NCI-H187 treated with DMSO at 0.1 percent for 48 hours (cell line): Measurements from ENCODE around the gene FAM124A.

Source experiments
- DNase-seq: peaks from one replicate; lab custom pipeline; 2025; lab: John Stamatoyannopoulos, UW

FAM124A gene

DNA sequence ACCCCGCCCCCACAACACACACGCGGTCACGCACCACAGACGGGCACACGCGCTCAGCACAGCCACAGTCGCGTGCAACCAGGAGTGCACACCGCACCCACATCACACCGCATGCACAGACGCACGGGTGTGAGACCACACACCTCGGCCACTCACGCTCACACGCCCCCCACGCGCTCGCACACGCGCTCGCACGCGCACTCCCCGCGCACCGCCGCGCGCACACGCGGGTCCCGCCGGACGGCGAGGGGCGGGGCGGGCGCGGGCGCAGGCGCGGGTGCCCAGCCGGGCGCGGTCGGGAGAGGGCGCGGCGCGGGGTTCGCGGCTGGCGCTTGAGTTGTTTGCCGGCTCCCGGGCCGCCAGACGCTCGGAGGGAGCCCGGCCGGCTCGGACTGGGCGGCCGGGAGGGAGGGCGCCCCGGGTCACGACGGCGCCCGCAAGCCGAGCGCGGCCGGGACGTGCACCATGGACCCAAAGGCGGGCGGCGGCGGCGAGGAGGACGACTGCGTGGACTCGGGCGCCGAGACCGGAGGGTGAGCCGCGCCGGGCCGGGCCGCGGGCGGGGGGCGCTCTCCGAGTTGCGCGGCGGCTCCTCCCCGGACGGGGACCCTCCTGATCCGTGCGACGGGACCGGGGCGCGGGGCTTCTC lies at the start of gene FAM124A:
Gene FAM124A (plus strand): TSS at position 362 of the 649 bp plus-strand sequence. CDS start 104 bp downstream, at position 466.
- no peak for DNase-seq

DNA sequence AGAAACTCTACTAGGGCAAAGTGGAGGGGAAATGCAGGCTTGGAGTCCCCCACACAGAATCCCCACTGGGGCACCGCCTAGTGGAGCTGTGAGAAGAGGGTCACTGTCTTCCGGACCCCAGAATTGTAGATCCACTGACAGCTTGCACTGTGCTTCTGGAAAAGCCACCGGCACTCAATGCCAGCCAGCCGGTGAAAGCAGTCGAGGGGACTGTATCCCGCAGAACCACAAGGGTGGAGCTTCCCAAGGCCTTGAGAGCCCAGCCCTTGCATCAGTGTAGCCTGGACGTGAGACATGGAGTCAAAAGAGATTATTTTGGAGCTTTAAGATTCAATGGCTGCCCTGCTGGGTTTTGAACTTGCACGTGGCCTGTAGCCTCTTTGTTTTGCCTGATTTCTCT lies 47.2 kb upstream of the FAM124A start:
- no peak for DNase-seq

GRCh38 chr13:51175639-51176038 lies 46.6 kb upstream of the FAM124A start:
- no peak for DNase-seq

DNA sequence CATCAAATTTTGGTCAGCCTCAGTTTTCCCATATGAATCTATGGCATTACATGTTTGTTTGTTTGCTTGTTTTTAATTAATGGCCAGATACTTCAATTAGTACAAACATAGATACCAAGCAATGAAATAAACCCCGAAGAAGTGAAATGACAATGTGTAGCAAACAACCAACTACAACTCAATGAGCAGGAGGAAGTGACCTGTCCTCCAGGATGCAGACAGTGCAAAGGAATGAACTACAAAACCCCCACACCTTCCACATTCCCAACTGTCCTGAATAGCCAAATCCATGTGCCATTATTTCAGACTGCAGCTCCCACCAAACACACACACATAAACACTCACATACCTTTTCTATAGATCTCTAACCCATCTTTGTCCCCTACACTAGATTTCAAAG lies 45.0 kb upstream of the FAM124A start:
- DNase-seq = no peak

GRCh38 chr13:51178456-51179074 lies 43.6 kb upstream of the FAM124A start:
- DNase-seq = no peak

GRCh38 chr13:51179432-51179971 lies 42.7 kb upstream of the FAM124A start:
- no peak for DNase-seq

GRCh38 chr13:51180853-51181511 lies 41.2 kb upstream of the FAM124A start:
- DNase-seq = no peak

DNA sequence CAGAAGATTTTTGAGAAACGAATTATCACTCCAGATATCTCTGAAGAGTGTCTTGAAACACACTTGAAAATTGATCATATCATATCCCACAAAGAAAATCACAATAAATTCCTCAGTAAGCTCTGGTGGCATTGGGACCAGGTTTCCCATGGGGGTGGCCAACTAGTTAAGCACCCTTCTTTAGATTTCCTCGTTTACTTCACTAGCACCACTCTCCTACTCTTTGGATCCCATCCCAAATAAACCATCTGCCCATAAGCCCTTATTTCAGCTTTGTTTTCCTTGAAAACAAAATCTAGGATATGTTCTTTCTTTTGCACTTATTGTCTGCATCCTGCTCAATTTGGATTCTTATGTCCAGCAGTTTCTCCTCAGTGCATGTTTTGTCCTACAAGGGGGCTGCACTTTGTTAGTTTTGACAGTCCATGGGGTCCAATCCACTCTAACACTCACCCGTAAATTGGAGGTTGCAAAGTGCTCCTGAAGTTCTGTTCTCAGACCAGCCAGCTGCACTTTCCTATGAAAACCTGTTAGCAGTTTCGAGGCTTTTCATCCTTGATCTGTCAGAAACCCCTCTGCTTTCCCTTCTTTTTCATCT lies 40.3 kb upstream of the FAM124A start:
- DNase-seq = no peak

DNA sequence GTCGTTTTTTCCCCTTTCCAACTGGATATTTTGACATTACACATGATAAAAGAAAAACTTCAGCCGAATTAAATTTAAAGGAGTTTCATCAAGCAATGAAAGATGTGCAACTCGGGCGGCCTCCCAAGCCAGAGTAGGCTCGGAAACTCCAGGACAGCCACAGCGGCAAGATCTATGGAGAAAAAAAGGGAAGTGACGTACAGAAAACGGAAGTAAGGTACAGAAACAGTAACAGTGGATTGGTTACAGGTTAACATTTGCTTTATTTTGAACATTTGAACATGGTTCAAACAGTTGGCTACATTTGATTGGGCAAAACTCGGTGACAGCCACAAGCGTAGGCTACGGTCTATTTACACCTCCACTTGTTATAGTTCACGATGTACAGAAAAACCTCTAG lies 30.5 kb upstream of the FAM124A start:
- DNase-seq = no peak

GRCh38 chr13:51192348-51192747 lies 29.9 kb upstream of the FAM124A start:
- no peak for DNase-seq

DNA sequence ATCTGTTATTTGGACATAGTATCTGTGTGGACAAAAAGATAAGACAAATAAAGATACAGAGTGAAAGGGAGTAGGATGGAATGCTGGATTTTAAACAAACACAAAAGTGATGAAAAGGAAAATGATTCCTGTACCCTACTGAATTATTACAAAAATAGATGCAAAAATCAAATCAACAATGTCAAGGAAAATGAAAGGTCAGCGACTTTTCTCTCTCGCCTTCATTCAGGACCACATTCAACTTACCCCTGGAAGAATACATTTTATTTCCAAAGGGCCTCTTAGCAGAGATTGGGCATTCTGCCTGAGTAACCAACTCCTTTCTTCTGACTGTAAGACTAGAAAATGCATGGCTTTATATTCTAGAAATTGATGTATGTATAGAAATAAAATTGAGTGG lies 28.8 kb upstream of the FAM124A start:
- DNase-seq = no peak

- DNase-seq = no peak
Measured at GRCh38 chr13:51194942-51195341, 27.3 kb upstream of the FAM124A start.

DNA sequence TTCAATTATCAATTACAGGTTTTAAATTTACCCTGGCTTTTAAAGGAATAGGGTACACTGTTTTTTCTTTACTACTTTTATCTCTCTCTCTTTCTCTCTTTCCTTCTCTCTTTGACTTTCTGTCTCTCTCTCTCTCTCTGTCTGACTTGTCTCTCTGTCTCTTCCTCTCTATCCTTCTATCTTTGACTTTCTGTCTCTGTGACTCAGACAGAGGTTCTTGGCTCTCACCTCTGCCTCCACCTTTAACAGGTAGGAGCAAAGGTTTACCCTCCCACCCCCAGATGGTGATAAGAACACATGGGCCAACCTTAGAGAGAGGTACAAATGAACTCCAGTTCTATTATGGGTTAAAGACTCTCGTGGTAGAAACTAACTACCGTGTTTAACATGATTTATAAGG lies 20.3 kb upstream of the FAM124A start:
- DNase-seq = no peak

- DNase-seq = no peak
Measured at GRCh38 chr13:51202477-51203046, 19.6 kb upstream of the FAM124A start.

- no peak for DNase-seq
Measured at GRCh38 chr13:51206584-51206983, 15.6 kb upstream of the FAM124A start.

- no peak for DNase-seq
Measured at GRCh38 chr13:51207881-51208280, 14.3 kb upstream of the FAM124A start.

- no peak for DNase-seq
Measured at GRCh38 chr13:51208716-51209115, 13.5 kb upstream of the FAM124A start.

DNA sequence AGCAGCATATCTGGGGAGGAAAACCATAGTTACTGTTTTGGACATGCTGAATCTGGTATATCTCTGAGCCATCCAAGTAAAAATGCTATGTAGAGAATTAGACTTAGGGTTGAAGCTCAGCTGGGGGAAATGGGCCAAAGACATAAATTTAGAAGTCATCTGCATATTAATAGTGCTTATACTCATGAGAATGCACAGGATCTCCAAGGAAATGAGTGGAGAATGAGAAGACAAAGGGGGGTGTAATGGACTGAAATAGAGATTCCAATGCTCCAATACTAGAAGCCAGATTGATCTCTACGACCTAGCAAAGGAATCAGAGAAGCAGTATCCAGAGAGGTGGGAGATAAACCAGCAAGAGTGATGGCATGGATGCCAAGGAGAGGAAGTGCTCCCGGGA lies 10.3 kb upstream of the FAM124A start:
- DNase-seq = no peak

DNA sequence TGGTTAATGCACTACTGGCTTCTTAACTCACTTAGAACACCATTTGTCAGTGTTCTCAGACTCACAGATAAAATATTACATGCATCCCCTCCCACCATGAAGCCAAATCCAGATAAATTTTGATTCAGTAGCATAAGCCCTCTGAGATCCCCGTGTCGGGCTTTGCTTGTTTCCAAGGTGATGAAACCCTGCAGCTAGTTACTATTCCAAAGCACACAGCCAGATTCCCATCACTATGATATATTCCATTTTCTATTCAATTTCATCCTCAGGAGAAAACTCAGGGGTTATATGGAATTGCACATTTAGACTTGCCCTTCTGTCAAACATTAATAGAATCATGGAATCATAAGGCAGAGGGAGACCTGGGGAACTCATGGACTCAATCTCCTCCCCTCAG lies 9.4 kb upstream of the FAM124A start:
- no peak for DNase-seq

GRCh38 chr13:51213173-51213728 lies 8.9 kb upstream of the FAM124A start:
- DNase-seq = no peak

DNA sequence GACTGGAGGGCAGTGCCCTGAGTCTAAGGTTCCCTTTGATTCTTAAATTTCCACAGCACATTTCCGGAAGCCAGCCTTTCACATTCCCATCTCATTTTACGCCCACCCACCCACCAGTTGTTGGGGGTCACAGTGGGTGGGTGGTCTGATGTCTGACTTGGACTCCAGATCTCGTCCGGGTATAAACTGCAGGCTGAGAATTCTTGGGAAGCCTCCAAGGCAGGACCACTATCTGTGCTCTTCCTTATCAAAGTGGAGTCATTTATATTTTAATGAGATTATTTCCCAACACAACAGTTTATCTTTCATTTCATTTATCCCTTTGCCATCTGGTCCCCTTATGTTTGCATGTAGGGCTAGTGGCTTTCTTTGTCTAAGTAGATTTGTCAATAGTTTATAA lies 3.6 kb upstream of the FAM124A start:
- DNase-seq = no peak

GRCh38 chr13:51220706-51221105 lies 1.5 kb upstream of the FAM124A start:
- DNase-seq = no peak
